ENCODE results near the gene YPEL2.

DNA sequence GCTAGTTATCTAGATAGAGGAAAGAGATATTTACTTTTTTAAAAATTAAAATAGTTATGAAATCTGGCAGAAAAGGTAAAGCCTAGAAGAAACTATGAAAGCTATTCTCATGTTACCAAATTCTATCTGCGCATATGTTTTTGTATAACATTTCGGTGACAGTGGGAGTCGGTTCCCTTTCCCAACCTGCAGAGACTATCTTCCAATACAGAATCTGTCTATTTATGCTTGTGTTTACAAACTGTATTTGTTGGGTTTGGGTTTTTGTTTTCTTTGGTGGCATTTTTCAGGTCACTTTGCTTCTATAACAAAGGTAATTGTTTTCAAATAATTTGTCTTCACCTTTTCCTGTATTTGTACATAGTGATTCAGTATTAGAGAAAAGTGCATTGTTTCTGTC, 69.8 kb downstream of the YPEL2 start:
- TF ChIP-seq KDM1A (CRISPR knock-in tag; IDR thresholded peaks at IDR 0.05), result no peak
- TF ChIP-seq, protein P1, sequence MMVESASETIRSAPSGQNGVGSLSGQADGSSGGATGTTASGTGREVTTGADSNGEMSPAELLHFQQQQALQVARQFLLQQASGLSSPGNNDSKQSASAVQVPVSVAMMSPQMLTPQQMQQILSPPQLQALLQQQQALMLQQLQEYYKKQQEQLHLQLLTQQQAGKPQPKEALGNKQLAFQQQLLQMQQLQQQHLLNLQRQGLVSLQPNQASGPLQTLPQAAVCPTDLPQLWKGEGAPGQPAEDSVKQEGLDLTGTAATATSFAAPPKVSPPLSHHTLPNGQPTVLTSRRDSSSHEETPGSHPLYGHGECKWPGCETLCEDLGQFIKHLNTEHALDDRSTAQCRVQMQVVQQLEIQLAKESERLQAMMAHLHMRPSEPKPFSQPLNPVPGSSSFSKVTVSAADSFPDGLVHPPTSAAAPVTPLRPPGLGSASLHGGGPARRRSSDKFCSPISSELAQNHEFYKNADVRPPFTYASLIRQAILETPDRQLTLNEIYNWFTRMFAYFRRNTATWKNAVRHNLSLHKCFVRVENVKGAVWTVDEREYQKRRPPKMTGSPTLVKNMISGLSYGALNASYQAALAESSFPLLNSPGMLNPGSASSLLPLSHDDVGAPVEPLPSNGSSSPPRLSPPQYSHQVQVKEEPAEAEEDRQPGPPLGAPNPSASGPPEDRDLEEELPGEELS (CRISPR knock-in tag; IDR thresholded peaks at IDR 0.05), result no peak; the same call in 1 of the 2 replicates
- TF ChIP-seq ZBTB7A (CRISPR knock-in tag; IDR thresholded peaks at IDR 0.05), result no peak
- no peak for TF ChIP-seq NFE2L2 (IDR thresholded peaks at IDR 0.05; ENCODE audit: low read length)
- TF ChIP-seq CTCF (CRISPR knock-in tag; IDR thresholded peaks at IDR 0.05), result no peak
- no peak for TF ChIP-seq POLR2A (IDR thresholded peaks at IDR 0.05; ENCODE audit: insufficient read depth in 1 of 2, low read depth in 2 of 2, low read length in 2 of 2)
- TF ChIP-seq ZNF3 (CRISPR knock-in tag; IDR thresholded peaks at IDR 0.05), result no peak
- TF ChIP-seq, protein P2, sequence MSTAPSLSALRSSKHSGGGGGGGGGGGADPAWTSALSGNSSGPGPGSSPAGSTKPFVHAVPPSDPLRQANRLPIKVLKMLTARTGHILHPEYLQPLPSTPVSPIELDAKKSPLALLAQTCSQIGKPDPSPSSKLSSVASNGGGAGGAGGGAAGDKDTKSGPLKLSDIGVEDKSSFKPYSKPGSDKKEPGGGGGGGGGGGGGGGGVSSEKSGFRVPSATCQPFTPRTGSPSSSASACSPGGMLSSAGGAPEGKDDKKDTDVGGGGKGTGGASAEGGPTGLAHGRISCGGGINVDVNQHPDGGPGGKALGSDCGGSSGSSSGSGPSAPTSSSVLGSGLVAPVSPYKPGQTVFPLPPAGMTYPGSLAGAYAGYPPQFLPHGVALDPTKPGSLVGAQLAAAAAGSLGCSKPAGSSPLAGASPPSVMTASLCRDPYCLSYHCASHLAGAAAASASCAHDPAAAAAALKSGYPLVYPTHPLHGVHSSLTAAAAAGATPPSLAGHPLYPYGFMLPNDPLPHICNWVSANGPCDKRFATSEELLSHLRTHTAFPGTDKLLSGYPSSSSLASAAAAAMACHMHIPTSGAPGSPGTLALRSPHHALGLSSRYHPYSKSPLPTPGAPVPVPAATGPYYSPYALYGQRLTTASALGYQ (CRISPR knock-in tag; IDR thresholded peaks at IDR 0.05), result no peak
- TF ChIP-seq CENPT (CRISPR knock-in tag; IDR thresholded peaks at IDR 0.05; ENCODE audit: low read depth), result no peak
- TF ChIP-seq EP300 (IDR thresholded peaks at IDR 0.05; ENCODE audit: low read depth in 2 of 2, low read length in 2 of 2), result no peak
- TF ChIP-seq EP300 (CRISPR knock-in tag; IDR thresholded peaks at IDR 0.05; ENCODE audit: borderline replicate concordance), result no peak
